ENCODE measurements around the gene MEIOB. TPM values are rescaled to one million over a fixed set of nuclear protein-coding genes. Genes with fewer than 3 reads are reported as not detected.

Gene MEIOB
- total RNA-seq, 4 donors from 2014 or later, result 0.76 TPM; not detected in 3

- Histone ChIP-seq H3K36me3 (peaks cover 13 to 52% (median 29%) of the 10 kb centered on the region in 3 donors), H3K27ac (no peak overlapping the region), H3K27me3 (no peaks in the 10 kb centered on the region), H3K4me1 (peaks cover 16 to 44% (median 16%) of the 10 kb centered on the region in 3 donors), H3K4me3 (no peak overlapping the region), H3K9me3 (no peaks in the 10 kb centered on the region)
- intact Hi-C loops (cut with DNase I), result no loop called here
- no peak for TF ChIP-seq POLR2A (IDR thresholded peaks at IDR 0.05)
- TF ChIP-seq, protein P1, sequence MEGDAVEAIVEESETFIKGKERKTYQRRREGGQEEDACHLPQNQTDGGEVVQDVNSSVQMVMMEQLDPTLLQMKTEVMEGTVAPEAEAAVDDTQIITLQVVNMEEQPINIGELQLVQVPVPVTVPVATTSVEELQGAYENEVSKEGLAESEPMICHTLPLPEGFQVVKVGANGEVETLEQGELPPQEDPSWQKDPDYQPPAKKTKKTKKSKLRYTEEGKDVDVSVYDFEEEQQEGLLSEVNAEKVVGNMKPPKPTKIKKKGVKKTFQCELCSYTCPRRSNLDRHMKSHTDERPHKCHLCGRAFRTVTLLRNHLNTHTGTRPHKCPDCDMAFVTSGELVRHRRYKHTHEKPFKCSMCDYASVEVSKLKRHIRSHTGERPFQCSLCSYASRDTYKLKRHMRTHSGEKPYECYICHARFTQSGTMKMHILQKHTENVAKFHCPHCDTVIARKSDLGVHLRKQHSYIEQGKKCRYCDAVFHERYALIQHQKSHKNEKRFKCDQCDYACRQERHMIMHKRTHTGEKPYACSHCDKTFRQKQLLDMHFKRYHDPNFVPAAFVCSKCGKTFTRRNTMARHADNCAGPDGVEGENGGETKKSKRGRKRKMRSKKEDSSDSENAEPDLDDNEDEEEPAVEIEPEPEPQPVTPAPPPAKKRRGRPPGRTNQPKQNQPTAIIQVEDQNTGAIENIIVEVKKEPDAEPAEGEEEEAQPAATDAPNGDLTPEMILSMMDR (IDR thresholded peaks at IDR 0.05), result no peak
- no peak for DNase-seq
- 91 to 95% methylated on average over 6 of the region's 16 CpGs for WGBS, 2 donors
These were observed 49.2 kb downstream of the MEIOB start for GRCh38 chr16:1822801-1823200.

DNA sequence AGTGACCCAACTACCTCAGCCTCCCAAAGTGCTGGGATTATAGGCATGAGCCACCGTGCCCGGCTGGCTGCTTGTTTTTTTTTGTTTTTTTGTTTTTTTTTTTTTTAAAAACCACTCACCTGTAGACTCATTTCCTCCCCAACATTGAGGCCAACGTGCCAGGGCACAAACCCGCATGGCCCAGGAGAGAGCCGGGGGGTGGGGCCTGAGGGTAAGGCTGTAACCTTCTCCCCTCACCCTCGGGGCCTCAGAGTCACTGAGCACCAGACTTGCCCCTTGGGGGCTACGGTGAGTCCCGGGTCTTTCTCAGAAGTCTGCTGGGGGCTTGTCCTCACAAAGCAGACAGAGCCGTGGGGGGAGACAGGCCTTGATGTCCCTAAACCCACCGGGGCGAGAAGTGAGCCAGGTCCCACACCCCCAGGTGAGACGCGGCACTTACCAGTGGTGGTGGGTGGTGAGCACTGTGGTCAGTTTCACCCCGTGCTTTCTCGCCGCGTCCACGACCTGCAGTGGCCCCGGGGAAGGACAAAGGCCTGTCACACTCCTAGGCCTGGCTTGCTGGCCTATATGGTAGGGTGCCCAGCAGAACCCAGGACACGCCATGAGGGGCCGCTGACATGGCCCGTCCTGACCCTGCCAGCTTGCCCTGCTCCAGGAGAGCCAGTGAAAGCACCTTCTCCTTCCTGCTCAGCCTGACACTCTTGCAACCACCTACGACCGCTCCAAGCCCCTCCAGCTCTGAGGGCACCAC is 49.9 kb downstream of the MEIOB start:
- TF ChIP-seq, protein P1 (IDR thresholded peaks at IDR 0.05), result no peak
- no peak for TF ChIP-seq POLR2A (IDR thresholded peaks at IDR 0.05)
- H3K27me3 ChIP-seq, result no peaks in the 10 kb centered on the region
- no peak overlapping the region for H3K27ac ChIP-seq
- peaks cover 16 to 60% (median 29%) of the 10 kb centered on the region in 3 donors for H3K36me3 ChIP-seq
- intact Hi-C loops (cut with DNase I), result no loop called here
- H3K4me3 ChIP-seq, result no peak overlapping the region
- peaks cover 12 to 40% (median 15%) of the 10 kb centered on the region in 3 donors for H3K4me1 ChIP-seq
- 39 to 48% methylated on average over 5 to 7 of the region's 24 CpGs for WGBS, 2 donors
- DNase-seq, result no peak
- no peaks in the 10 kb centered on the region for H3K9me3 ChIP-seq

GRCh38 chr16:1820946-1821290 is 51.0 kb downstream of the MEIOB start:
- DNase-seq, result no peak
- H3K27me3 ChIP-seq, result no peaks in the 10 kb centered on the region
- H3K36me3 ChIP-seq, result peaks cover 25 to 71% (median 39%) of the 10 kb centered on the region in 3 donors
- TF ChIP-seq, protein P1 (IDR thresholded peaks at IDR 0.05), result no peak
- TF ChIP-seq POLR2A (IDR thresholded peaks at IDR 0.05), result no peak
- no peak overlapping the region for H3K27ac ChIP-seq
- intact Hi-C loops (cut with DNase I), result no loop called here
- 90% methylated on average over 2 of the region's 12 CpGs; no CpG with 5 or more reads in 1 of the 2 donors for WGBS, 2 donors
- H3K9me3 ChIP-seq, result no peaks in the 10 kb centered on the region
- no peak overlapping the region for H3K4me3 ChIP-seq
- H3K4me1 ChIP-seq, result peaks cover 12 to 38% (median 12%) of the 10 kb centered on the region in 3 donors

DNA sequence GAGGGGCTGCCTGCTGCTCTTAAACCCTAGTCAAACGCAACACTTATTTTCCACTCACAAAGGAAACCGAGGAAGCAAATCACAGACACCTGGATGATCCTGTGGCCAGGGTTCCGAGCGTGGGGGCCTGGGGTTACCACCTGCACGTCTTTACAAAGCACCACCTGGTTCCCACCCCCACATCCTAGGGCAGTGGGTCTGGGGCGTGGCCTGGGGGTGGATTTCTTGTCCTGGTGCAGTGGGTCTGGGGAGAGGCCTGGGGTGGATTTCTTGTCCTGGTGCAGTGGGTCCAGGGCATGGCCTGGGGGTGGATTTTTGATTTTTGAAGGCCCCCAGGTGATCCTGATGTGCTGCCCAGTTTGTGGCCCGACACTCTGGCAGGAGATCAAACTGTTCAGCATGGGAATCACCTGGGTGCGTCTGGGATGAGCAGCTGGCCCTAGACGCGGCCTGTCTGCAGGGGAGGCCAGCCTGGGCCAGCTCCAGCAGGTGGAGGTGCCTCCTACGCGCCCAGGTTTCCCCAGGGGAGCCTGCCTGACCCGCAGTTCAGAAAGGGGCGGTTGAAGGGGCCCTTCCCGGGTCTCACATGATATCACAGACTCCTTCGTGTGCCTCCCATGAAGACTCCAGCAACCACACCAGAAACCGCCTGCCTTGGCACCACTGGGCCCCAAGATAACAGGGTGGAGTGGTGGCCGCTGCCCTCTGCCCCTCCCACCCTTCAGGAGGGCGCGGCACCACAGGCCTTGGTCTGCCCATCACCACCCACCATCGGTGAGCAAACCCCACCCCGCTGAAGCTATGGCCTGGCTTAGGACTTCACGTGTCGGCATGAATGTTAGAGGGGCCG is 51.6 kb downstream of the MEIOB start:
- Histone ChIP-seq H3K36me3 (peaks cover 25 to 77% (median 39%) of the 10 kb centered on the region in 3 donors), H3K9me3 (no peaks in the 10 kb centered on the region), H3K4me3 (no peak overlapping the region), H3K4me1 (peaks cover 6 to 32% (median 7%) of the 10 kb centered on the region in 3 donors), H3K27me3 (no peaks in the 10 kb centered on the region), H3K27ac (no peak overlapping the region)
- TF ChIP-seq, protein P1 (IDR thresholded peaks at IDR 0.05), result no peak
- no peak for TF ChIP-seq POLR2A (IDR thresholded peaks at IDR 0.05)
- intact Hi-C loops (cut with DNase I), result no loop called here
- whole genome bisulfite sequencing, 2 donors, result 94 to 100% methylated on average over 3 to 5 of the region's 25 CpGs
- no peak for DNase-seq

GRCh38 chr16:1819611-1820010 is 52.4 kb downstream of the MEIOB start:
- Histone ChIP-seq H3K36me3 (peaks cover 25 to 82% (median 39%) of the 10 kb centered on the region in 3 donors), H3K4me1 (peaks cover 0 to 25% (median under 1%) of the 10 kb centered on the region in 3 donors), H3K27ac (no peak overlapping the region), H3K27me3 (no peaks in the 10 kb centered on the region), H3K4me3 (no peak overlapping the region), H3K9me3 (no peaks in the 10 kb centered on the region)
- TF ChIP-seq, protein P1 (IDR thresholded peaks at IDR 0.05), result no peak
- TF ChIP-seq POLR2A (IDR thresholded peaks at IDR 0.05), result no peak
- intact Hi-C loops (cut with DNase I), result no loop called here
- WGBS, 2 donors, result 80 to 93% methylated on average over 3 to 8 of the region's 15 CpGs
- no peak for DNase-seq

Data from esophagus squamous epithelium (tissue), 5 donors.